A549 treated with AZD9567 at 1 μM for 4 hours (cell line): ENCODE data around the gene NOC2L. TPM values are rescaled to one million over a fixed set of nuclear protein-coding genes. Genes with fewer than 3 reads are reported as not detected.

Experiments
- total RNA-seq: library from RNA; stranded (reverse); fragments of 200-300 nt; extraction: Qiagen RNA extraction; gene quantifications from 5 replicates; pipeline ENCODE4 v1.2.3, GENCODE V29; 2022; ENCODE audit not compliant: insufficient read depth

The NOC2L gene
- 68.1 to 93.1 TPM (median 85.3 TPM) in 5 replicates for total RNA-seq

DNA sequence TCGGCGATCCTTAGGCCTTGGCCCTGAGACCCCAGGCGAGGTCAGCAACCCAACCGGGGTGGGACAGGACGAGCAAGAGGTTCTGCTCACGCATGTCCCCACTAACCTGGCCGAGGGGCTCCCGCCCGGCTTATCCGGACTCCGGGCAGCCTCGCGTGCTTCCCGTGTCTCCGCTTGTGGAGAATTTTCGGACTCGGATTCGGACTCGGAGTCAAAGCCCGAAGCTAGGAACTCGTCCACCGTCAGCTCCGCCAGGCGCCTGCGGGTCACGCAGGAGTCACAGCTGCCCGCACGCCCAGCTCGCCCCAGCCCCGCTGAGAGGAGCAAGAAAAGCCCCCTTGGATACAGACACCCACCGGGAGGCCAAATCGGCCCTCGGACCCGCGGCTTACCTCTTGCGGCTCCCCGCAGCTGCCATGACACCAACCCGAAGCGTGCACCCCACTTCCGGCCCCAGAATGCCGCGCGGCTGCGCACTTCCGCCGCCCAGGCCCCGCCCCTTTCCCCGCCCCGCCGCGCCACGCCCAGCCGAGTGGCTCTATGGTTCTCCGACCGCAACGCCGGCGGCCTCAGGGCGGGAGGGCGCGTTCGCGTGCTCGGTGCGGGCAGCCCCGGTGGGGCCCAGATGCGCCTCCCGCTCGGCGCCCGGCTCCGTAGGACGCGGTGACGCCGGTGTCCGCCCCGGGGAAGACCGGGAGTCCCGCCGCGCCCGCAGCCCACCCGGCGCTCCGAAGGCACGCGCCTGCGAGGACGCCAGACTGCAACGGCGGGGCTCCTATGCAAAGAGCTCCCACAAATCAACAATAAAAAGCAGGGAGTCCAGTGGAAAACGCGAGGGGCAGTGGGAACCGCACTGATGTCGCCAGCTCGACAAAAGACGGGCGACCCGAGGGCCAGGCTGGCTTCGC, at the start of gene NOC2L:
Gene NOC2L (minus strand): TSS at position 434 of the 908 bp plus-strand sequence. CDS start 16 bp downstream, at position 418.

DNA sequence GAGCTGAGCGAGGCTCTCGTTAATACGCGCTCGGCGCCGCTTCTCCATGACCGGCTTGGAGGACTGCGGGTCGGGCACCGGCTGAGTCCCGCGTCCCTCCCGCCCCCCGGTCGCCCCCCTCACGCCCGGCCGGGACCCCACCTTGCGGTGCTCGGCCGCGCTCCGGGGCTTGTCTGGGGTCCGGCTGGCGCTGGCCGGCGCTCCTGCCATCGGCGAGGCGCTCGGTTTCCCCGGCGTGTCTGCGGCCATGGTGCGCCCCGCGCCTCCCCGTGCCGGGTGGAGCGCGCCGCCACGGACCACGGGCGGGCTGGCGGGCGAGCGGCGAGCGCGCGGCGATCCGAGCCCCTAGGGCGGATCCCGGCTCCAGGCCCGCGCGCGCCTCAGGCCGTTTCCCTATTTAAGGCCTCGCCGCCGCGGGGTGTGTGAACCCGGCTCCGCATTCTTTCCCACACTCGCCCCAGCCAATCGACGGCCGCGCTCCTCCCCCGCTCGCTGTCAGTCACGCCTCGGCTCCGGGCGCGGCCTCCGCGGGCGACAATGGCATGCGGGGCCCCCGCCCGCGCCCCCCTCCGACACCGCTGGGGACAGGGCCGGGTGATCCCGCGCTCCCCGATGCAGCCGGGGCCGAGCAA, 40.8 kb upstream of the NOC2L start, which contains the start of gene HES4:
Gene HES4 (minus strand): TSS at position 373 of the 632 bp plus-strand sequence. CDS start 124 bp downstream, at position 249.

DNA sequence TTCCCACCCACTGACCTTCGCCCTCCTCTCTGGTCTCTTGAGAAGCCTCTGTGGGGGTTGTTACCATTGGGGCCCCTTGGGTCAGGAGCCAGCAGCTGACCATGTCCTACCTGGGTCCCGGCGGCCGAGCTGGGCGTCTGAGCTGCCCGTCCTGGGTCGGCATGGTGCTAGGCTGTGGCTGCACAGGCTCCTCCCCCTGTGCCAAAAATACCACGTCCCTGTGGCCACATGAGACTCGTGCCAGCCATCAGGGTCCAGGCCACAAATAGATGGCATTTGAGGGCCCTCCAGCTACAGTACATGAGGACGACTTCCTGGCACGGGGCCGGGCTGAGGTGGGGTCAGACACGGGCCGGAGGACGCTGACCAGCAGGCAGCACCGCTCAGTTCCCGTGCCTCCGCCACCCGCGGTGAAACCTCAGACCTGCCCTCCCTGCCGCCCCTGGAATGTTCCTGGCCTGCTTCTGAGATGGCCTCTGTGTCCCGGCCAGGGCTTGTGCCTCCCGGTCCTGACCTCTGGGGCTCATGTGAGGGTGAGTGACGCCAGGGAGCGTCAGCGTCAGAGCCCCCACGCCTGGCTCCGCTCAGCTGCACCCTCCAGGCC, 23.0 kb upstream of the NOC2L start, which contains the start of gene PERM1:
Gene PERM1 (minus strand): TSS at position 139 of the 604 bp plus-strand sequence. CDS start 1,064 bp downstream, outside the sequence.

DNA sequence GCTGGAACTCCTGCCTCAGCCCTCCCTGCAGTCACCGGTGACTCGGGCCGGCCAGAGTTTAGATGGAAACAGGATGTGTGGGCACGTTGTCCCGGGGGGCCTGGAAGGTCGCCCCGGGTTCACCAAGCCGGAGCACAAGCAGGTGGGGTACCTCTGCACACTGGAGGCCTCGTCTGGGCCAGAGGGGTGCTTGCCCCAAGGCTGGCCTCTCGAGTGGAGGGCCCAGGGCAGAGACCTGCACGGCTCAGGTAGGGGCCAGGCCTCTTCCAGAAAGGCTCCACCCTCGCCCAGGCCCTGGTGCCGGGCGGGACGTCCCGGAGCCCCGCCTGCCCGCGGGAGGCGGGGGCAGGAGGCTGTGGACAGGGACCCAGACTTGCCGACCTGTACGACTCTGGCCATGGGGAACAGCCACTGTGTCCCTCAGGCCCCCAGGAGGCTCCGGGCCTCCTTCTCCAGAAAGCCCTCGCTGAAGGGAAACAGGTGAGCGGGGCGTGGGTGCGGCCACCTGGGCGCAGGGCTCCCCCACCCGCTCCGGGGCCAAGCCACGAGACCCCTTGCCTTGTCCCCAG, 7.2 kb upstream of the NOC2L start, which contains the start of gene PLEKHN1:
Gene PLEKHN1 (plus strand): TSS at position 348 of the 569 bp plus-strand sequence. CDS start 50 bp downstream, at position 398.

DNA sequence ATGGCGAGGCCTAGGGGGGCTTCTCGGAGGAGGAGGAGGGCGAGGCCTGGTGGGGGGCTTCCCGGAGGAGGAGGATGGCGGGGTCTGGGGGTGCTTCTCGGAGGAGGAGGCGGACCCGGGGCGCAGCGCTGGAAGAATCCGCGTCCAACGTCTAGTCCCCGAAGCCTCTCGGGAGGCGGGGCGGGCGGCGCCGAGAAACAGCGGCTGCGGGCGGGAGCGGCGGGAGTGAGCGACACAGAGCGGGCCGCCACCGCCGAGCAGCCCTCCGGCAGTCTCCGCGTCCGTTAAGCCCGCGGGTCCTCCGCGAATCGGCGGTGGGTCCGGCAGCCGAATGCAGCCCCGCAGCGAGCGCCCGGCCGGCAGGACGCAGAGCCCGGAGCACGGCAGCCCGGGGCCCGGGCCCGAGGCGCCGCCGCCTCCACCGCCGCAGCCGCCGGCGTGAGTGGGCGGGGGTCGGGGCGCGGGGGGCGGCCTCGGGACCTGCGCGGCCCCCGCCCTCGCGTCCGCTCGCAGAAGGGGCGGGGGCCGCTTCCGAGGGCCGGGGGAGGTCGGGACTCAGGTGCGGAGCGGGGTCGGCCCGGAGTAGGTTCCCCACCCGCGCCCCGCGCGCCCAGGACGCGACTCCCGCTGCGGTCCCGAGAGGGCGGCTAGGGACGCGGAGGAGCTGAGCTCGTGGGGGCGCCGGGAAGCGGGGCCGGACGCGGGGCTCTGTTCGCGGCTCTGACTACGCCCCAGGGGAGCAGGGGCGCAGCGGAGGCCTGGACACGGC, 1.5 kb upstream of the NOC2L start, which contains the start of gene KLHL17:
Gene KLHL17 (plus strand): TSS at position 222 of the 769 bp plus-strand sequence. CDS start 110 bp downstream, at position 332.

DNA sequence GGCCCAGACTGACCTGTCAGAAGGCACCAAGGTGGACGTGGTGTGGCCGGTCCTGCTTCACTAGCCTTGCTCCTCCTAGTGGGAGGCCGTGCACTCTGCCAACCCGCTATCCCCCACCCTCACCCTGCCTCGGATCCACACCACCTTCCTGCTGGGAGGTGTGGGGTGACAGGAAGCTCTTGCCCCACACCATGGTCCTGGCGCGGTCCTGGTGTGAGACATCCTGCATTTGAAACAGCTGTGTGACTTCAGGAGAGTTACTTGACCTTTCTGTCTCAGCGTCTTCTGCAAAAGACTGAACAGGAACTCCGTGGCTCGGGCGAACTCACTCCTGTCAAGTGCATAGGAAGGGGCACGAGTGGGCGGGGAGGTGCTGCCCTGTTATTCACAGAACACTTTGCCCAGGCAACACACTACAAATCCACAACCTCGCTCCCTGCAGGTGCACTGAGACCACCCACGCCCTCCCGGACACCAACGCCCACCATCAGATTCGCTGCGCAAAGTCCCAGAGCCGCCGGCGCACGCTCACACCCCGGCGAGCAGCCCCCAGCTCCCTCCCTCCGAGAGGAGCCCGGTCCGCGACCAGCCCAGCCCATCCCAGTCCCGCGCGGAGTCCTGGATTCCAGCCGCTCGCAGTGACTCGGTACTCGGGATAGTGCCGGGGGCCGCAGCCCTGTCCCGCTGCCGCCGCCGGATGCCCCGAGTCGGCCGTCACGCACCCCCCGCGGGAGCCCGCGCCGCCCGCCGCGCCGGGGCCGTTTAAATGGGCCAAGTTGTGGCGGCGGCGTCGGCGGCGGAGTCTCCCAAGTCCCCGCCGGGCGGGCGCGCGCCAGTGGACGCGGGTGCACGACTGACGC, 35.7 kb downstream of the NOC2L start, which contains the start of gene SAMD11:
Gene SAMD11 (plus strand): TSS at position 793 of the 860 bp plus-strand sequence. CDS start 509 bp downstream, outside the sequence.

Other genes with a start within 250 kb of the NOC2L start
- gene SAMD11, start 35.3 kb downstream of the NOC2L start, total RNA-seq = 12.9 to 25.0 TPM (median 23.4 TPM) in 5 replicates
- gene KLHL17, start 1.3 kb upstream of the NOC2L start, total RNA-seq = 11.0 to 19.0 TPM (median 16.7 TPM) in 5 replicates
- gene PLEKHN1, start 7.2 kb upstream of the NOC2L start, total RNA-seq = 2.1 to 5.8 TPM (median 5.2 TPM) in 5 replicates
- 0.05 to 0.37 TPM (median 0.09 TPM) in 3 of 5 replicates, not detected in the others for gene PERM1, start 22.8 kb upstream of the NOC2L start, total RNA-seq
- 25.4 to 70.5 TPM (median 62.2 TPM) in 5 replicates for gene HES4, start 40.8 kb upstream of the NOC2L start, total RNA-seq
- 6.9 to 26.4 TPM (median 19.1 TPM) in 5 replicates for gene ISG15, start 54.2 kb upstream of the NOC2L start, total RNA-seq
- gene AGRN, start 60.9 kb upstream of the NOC2L start, total RNA-seq = 89.2 to 121 TPM (median 120 TPM) in 5 replicates
- gene RNF223, start 115.0 kb upstream of the NOC2L start, total RNA-seq = 0.30 to 0.42 TPM (median 0.36 TPM) in 4 of 5 replicates, not detected in the other
- gene C1orf159, start 156.8 kb upstream of the NOC2L start, total RNA-seq = 8.8 to 14.5 TPM (median 12.9 TPM) in 5 replicates
- gene TTLL10, start 214.6 kb upstream of the NOC2L start, total RNA-seq = not detected in 5 replicates
- 0.09 to 0.20 TPM (median 0.12 TPM) in 3 of 5 replicates, not detected in the others for gene TNFRSF18, start 247.3 kb upstream of the NOC2L start, total RNA-seq